GM19239 (cell line): Measurements from ENCODE around the gene ARHGEF18.

Experiments
- DNase-seq: peaks from one replicate; pipeline ENCODE4 v3.0.0; 2011; ENCODE audit warnings: low spot score; ENCODE audit not compliant: insufficient read length
- FAIRE-seq: peaks from 2 replicates; lab custom pipeline; 2011; peaks lifted over from hg19 to GRCh38; lab: Jason Lieb, UNC

The ARHGEF18 gene

DNA sequence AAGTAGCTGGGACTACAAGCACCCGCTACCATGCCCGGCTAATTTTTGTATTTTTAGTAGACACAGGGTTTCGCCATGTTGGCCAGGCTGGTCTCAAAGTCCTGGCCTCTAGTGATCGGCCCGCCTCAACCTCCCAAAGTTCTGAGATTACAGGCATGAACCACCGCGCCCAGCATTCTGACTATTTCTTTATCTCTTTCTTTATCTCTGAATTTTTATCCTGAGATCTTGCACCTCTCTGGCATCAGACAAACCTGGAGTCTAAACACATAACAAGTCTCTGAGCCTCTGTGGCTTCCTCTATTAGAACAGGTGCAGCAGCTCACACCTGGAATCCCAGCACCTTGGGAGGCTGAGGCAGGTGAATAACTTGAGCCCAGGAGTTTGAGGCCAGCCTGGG is 28.5 kb downstream of the ARHGEF18 start:
- FAIRE-seq, result no peak
- DNase-seq, result no peak

DNA sequence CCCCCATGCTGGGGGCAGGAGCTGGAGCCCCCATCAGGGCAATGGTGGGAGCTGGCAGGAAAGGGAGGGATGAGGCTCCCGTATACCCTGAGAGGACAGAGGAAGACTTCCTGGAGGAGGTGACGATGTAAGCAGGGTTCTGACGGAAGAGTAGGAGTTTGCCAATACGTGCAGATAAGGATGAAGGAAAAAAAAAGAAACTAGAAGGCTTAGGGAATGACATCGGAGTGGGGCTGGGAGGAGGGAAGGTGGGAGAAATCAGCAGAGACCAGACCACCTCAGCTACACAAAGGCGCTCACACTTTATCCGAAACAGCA is 32.3 kb downstream of the ARHGEF18 start:
- FAIRE-seq (no peak), DNase-seq (no peak)

DNA sequence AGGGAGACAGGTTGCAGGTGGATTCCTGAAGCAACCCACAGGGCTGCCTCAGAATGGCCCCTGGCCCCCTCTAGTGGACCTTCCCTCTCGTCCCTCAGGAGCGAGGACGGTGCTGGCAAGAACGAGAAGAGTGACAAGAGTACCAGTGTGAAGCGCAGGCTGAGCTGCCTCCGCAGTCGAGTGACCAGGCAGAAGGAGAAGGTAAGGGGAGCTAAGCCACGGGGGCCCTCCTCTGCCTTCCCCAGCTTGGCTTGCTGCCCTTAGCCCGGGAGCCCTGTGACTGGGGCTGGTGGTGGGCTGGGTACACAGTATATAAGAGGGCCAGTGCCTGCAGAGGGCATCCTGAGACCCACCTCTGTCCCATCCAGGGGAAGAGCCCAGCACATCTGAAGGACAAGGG is 34.0 kb downstream of the ARHGEF18 start:
- no peak for FAIRE-seq
- no peak for DNase-seq

DNA sequence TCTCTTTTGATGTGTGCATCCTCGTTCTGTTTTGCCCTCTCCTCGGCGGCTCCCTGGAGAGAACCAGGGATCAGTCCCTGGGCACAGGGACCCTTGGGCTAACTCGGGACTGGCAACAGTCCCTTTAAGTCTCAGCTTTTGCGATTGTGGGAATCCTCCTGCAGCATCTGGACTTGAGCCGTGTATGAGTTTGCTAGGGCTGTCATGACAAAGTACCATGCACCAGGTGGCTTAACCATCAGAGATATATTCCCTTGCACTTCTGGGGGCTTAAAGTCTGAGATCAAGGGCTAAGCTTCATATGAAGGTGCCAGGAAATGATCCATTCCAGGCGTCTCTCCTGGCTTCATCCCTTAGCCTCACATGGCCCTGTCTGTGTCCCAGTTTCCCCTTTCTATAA is 34.5 kb downstream of the ARHGEF18 start:
- DNase-seq, result no peak
- no peak for FAIRE-seq

DNA sequence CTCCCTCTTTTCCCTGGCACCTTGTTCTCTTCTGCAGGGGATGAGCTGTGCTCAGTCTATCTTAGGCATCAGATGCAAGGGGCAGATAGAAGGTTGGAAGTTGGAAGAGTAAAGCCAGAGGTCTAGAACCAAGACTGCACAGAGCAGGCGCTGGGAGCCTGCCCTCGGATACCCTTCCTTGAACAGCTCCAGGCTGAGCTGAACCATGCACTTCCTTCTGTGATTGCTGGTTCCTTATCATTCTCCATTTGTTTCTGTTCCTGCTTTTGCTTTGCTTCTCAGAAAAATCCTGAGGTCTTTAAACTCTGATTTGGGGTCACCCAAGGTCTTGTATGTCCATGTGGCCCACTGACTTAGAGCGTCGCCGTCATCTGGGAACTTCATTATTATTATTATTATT is 36.3 kb downstream of the ARHGEF18 start:
- FAIRE-seq, result no peak
- DNase-seq, result no peak

DNA sequence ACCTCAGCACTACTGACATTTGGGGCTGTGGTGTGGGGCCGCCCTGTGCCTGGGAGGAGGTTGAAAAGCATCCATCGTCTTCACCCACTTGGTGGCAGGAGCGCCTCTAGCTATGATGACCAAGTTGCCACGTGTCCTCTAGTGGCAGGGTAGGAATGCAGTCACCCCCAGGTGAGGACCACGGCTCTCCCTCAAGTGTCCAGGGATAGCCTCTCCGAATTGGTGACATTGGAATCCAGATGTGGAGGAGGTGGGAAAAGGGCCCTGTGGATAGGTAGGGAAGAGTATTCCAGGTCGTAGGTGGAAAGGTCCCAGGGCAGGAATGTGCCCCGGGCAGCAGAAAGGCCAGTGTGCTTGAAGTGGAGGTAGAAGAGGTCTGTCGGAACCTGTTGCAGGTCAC is 37.6 kb downstream of the ARHGEF18 start:
- FAIRE-seq, result no peak
- no peak for DNase-seq

DNA sequence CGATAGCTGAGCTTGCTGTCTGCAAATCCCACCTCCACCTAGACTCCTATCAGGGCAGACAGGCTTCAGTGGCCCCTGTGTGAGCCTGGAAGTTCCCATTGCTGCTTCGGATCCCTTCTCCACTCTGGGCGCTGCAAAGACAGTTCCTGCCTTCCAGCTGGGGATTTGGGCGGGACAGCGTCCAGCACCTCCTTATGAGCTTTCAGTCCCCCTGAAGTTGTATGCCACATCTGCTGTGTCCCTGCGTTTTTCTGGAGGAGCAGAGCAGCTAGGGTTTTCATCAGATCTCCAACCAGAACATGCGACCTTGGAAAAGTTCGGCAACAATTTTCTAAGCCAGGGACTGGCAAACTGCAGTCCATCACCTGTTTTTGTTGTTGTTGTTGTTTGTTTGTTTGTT is 38.0 kb downstream of the ARHGEF18 start:
- FAIRE-seq (no peak), DNase-seq (no peak)

DNA sequence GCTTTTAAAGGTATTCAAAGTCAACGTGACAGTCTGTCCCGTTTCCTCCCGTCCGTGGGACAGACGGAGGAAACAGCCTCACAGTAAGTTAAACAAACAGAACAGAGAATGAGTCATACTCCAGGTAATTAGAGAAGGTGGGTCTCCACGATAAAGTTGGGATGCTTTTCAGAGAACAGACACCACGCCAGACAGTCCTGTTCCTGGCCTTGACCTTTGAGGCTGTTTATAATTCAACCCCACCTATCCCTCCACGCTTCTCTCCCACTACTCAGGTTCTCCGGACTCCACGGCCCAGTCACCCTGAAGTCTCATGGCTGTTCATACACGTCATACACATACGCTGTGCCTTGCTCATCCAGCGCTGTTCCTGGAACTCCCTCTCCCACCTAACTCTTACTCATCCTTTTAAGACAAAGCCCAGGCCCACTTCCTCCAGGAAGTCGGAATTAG is 42.5 kb downstream of the ARHGEF18 start:
- no peak for FAIRE-seq

DNA sequence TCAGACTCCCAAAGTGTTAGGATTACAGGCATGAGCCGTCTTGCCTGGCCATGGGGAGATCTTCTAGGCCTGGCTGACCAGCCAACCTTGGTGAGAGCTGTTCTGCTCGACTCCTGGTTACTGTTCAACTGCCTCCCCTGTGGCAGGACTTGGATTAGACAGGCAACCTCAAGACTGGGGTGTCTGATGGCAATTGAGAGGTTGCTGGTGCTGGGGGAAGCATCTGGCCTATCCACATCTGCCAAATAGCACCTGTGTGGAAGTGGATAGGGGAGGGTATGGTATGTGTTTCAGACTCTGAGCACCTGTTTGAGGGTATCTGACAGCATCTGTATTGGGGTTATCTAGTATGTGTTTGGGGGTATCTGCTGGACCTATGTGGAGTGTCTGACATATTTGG is 44.7 kb downstream of the ARHGEF18 start:
- FAIRE-seq (no peak), DNase-seq (no peak)

More for the DNA sequence above, 42.5 kb downstream of the ARHGEF18 start:
- DNase-seq, result no peak

DNA sequence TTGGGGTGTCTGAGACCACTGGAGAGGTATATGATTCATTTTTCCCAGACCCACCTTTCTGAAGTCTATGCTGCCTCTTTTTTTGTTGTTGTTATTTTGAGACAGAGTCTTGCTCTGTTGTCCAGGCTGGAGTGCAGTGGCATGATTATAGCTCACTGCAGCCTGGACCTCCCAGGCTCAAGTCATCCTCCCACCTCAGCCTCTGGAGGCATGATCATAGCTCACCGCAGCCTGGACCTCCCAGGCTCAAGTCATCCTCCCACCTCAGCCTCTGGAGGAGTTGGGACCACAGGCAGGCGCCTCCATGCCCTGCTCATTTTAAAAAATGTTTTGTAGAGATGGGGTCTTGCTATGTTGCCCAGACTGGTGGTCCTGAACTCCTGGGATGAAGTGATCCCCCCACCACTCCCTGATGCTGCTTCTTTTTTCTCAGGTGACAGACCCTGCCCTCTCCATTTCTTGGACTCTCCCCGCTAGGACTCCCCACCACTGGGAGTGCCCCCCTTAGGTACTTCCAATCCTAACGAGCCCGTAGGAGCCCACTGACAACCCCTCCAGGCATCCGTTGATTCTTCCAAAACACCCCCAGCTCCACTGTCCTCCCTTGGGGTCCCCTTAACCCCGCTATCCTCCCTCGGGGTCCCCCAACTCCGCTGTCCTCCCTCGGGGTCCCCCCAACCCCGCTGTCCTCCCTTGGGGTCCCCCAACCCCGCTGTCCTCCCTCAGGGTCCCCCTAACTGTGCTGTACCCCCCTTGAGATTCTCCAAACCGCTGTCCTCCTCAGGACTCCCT is 45.4 kb downstream of the ARHGEF18 start:
- DNase-seq (no peak), FAIRE-seq (no peak)

DNA sequence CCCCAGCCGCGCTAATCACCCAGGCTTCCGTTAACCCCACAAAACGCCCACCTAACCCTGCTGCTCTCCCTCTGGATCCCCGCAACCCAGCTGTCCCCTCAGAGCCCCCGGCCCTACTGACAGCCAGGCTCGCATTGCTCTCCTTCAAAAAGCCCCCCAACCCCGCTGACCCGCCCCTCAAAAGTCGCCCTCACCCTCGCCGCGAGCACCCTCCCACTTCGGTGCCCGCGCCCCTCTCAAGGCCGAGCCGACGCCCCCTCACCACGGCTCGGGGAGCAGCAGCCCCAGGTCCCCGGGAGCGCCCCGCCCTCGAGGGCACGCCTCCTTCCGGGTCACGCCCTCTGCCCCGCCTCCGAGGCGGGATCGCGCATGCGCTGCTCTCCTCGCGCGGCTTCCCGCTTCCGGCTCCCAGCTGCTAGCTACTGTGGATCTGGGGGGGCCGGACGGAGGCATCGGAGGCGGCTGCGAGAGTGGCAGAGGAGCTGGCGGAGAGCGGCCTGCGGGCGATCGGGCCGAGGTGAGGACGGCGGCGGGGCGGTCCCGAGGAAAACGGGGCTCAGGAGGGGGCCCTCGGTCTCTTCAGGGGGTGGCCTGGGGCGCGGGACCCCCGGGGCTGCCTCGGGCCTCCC is 46.1 kb downstream of the ARHGEF18 start:
- FAIRE-seq (peak; percentile 87), DNase-seq (peak; percentile 93)

DNA sequence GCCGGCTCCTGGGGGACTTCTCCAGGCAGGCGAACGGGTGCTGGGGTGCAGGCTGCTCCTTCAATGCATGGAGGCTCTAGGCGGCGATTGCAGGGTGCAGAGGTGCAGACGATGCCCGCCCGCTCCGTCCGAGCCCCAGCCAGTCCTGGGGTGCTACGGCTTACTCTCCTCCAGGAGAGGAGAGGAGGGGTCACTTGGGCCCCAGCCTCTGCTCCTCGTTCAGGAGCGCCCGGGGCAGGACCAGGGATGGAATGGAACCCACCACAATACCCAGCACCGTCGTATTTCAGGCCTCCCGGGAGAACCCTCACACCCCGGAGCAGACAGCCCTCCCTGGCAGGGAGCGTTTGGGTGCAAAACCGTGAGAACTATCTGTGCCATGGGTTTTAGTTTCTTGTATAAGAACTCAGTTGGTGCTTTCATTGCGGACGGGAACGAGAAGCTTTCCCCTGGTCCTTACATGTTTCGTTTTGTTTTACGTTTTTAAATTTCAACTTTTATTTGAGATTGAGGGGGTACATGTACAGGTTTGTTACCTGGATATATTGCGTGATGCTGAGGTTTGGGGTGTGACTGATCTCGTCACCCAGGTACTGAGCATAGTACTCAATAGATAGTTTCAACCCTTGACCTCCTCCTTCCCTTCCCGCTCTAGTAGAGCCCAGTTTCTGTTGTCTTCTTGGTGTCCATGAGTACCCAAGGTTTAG is 46.8 kb downstream of the ARHGEF18 start:
- DNase-seq (no peak), FAIRE-seq (peak; percentile 80)

DNA sequence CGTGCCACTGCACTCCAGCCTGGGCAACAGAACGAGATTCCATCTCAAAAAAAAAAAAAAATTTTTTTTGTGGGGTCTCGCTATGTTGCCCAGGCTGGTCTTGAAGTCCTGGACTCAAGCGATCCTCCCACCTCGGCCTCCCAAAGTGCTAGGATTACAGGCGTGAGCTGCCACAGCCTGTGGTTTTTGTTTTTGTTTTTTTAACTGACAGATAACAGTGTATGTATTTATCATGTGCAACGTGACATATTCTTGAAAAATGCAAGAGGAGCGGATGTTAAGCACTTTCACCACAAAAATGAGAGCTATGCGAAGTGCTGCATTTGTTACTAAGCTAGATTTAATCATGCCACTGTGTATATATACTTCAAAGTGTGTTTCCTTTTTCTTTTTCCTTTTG is 49.0 kb downstream of the ARHGEF18 start:
- DNase-seq (no peak), FAIRE-seq (peak; percentile 8)
